HG02870 (cell line): ENCODE results near the gene LRRD1.
"Not testable (repeated sequence)": the region's sequence is repeated elsewhere in the genome, so short reads cannot be mapped to it uniquely, and the experiment has no call there.

ENCODE experiments used
- ATAC-seq: cut with Tn5 transposase; IDR thresholded peaks from one replicate; pipeline ENCODE4 v1.9.1; 2021; ENCODE audit warnings: mild to moderate bottlenecking, moderate library complexity; ENCODE audit not compliant: unreplicated experiment

LRRD1 gene

DNA sequence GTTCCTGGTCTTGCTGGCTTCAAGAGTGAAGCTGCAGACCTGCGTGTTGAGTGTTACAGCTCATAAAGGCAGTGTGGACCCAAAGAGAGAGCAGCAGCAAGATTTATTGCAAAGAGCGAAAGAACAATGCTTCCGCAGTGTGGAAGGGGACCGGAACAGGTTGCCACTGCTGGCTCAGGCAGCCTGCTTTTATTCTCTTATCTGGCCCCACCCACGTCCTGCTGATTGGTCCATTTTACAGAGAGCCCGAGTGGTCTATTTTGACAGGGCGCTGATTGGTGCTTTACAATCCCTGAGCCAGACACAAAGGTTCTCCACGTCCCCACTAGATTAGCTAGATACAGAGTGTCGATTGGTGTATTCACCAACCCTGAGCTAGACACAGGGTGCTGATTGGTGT, 36.2 kb downstream of the LRRD1 start:
- not testable (repeated sequence) for ATAC-seq

DNA sequence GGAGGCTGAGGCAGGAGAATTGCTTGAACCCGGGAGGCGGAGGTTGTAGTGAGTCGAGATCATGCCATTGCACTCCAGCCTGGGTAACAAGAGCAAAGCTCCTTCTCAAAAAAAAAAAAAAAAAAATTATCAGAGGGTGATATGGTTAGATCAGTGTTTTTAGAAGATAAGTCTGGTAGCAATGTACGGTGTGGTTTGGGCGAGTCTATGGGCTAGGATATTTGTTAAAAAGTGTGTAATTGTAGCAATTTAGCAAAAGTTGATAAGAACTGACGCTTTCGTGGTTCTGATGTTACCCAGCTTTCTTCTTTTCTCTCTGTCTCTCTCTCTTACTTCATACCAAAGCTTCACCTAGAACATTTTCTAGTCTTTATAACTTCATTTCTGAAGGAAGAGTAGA, 37.8 kb downstream of the LRRD1 start:
- ATAC-seq: no peak

GRCh38 chr7:92137557-92137956, 41.4 kb downstream of the LRRD1 start:
- no peak for ATAC-seq

GRCh38 chr7:92135052-92135889, 43.7 kb downstream of the LRRD1 start:
- ATAC-seq: peak; percentile 3

DNA sequence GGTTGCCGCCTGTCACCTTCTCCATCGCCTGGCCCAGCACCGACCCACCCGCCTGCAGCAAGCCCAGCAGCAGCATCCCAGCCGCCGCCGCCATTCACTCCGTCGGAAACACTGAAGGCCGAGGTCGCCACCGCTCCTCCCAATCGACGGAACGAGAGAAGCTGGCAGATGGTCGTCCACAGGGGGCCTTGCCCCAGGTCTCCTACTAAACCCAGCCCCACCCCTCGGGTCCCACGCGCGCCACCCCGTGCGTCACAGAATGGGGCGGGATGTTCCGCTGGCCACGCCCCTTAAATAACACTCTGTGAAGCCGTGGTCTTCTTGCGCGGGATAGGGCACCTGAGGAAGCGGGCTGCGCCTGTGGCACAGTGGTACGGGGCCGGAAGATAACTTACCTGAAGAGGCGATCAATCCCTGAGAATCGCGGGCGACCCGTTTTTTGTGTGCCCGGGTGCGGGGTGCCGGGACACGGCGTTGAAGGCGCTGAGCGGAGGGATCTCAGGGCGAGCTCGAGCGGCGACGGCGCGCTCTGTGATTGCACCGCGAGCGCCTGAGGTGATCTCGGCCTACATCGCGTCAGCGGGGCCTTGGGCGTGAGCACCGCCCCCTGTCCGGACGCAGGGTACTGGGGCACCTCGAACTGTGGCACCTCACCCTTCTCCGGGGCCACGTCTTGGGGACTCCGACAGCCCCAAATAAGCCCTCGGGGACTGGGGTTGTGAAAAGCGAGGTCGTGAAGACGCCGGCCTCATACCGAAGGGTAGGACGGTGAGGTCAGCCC, 44.5 kb downstream of the LRRD1 start, which contains the start of gene CYP51A1:
TSS of gene CYP51A1 (minus strand) at position 207 of the 781 bp plus-strand sequence. CDS start at position 94, 113 bp downstream.
- peak; percentile 84 for ATAC-seq

DNA sequence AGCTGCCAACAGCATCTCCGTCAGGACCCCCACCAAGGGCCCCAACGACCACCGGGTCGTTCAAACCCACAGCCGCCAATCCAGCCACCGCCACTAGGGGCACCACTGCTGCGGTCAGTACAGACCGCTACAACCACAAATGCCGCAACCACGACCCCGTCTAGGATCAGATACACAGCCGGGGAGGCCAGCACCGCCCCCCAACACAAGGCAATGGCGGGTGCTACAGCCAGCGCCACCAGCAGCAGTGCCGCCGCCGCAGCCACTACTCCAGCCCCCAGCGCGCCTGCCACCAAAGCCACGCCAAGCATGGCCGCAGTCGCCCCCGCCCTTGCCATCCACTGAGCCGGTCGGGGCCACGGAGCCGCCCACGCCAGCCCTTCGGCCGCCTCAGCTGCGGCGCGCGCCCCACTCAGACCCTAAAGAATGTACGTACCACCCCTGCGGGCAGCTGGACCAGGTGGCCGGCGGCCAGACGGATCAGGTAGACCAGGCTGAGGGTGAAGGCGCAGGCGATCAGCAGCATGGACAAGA, 45.1 kb downstream of the LRRD1 start:
- ATAC-seq: peak; percentile 21

DNA sequence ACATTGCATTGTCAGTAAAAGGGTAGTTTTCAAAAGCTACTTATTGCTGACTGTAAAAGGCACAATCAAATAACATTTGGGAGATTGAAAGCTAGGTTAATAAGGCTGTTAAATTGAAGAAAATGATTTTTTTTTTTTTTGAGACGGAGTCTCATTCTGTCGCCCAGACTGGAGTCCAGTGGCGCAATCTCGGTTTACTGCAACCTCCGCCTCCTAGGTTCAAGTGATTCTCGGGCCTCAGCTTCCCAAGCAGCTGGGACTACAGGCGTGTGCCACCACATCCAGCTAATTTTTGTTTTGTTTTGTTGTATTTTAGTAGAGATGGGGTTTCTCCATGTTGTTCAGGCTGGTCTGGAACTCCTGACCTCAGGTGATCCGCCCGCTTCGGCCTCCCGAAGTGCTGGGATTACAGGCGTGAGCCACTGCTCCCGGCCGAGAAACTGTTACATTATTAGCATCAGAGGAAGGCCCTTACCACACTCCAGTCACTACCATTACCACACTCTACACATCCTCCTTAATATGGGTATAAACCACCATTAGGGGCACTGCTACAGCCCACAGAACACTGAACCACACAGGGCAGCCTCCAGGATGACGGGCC, 45.7 kb downstream of the LRRD1 start:
- peak; percentile 15 for ATAC-seq

- no peak for ATAC-seq
These were observed 47.1 kb downstream of the LRRD1 start for GRCh38 chr7:92131764-92132330.

GRCh38 chr7:92131093-92131492, 47.8 kb downstream of the LRRD1 start:
- no peak for ATAC-seq

- no peak for ATAC-seq
These were observed 57.3 kb downstream of the LRRD1 start for GRCh38 chr7:92121681-92122080.

DNA sequence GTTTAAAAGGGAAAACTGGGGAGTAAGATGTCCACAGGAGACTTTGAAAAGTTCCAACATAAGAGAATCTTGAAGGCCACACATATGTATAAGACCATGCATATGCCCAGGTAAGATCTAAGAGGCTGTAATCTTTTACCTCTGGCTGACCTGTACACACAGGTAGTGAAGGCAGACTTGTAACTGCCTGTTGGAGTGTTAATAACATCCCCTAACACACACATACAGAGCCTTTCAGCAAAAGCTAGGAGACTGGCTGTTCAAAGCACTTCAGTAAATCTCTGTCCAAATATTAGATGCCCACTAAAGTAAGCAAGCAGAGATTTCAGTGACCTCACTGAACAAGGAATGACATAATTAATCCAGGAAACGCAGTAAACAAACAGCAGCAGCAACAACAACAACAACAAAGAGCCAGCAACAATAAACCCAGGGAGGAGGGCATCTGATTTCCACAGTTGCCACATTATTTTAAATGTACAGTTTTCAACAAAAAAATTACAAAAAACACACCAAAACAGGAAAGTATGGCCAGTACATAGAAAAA, 59.7 kb downstream of the LRRD1 start:
- no peak for ATAC-seq

DNA sequence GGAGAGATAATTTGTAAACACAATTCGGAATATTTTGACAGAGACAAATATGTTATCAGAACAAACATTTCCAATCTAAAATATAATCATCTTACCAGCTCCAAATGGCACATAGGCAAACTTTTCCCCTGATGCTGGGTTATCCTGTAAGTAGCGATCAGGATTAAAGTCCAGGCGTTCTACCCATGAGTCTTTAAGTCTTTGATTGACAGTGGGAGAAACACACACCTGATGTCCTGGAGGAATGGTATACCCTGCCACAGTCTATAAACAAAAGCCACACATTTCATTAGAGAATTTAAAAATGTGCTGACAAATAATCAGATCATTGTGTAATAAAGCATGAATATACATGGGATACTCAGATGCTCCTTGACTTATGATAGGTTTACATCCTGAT, 62.0 kb downstream of the LRRD1 start:
- no peak for ATAC-seq

- no peak for ATAC-seq
These were observed 63.1 kb downstream of the LRRD1 start for GRCh38 chr7:92115821-92116220.

- no peak for ATAC-seq
These were observed 68.1 kb downstream of the LRRD1 start for GRCh38 chr7:92110857-92111256.

DNA sequence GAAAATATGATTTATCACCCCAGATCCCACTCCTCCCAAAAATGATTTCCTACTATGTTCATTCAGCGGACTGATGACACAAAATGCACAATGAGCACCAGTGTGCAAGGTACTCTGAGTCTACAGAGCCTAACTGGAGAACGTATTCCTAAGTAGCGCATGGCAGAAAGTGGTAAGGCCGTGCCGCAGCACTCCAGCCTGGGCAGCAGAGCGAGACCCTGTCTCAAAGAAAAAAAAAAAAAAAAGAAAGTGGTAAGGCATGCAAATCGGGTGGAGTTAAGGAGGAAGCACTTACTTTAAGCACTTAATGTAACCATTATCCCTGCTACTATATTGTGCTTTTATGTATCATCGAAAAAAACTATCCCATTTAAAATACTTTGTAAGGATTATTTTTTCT, 70.1 kb downstream of the LRRD1 start:
- no peak for ATAC-seq

DNA sequence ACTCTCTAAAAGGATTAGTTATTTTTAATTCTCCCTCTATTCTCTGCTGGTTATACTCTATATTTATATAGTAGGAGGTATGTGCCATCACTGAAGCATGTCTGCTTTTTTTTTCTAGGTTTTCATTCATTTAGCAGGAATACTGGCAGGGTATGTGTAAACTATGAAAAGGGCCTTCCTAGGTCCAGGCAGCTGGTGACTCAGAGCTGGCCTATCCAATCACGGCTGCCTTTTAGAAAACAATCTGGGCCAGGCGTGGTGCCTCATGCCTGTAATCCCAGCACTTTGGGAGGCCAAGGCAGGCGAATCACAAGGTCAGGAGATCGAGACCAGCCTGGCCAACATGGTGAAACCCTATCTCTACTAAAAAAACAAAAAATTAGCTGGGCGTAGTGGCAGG, 76.1 kb downstream of the LRRD1 start:
- ATAC-seq: not testable (repeated sequence)

- ATAC-seq: no peak
These were observed 78.4 kb downstream of the LRRD1 start for GRCh38 chr7:92100534-92100933.

GRCh38 chr7:92095380-92095779, 83.6 kb downstream of the LRRD1 start:
- no peak for ATAC-seq
